Activated CD4-positive, alpha-beta T cell treated with anti-CD3 and anti-CD28 coated beads, Interleukin-2, amount 10 ng/mL, durations not matched to agents 7 days and 5 days (primary cell): Measurements from ENCODE around the gene HIGD1A. TPM values are rescaled to one million over a fixed set of nuclear protein-coding genes. Genes with fewer than 3 reads are reported as not detected.
"Not testable (repeated sequence)": the region's sequence is repeated elsewhere in the genome, so short reads cannot be mapped to it uniquely, and the experiment has no call there.

Experiments used
- CTCF ChIA-PET: fragments of 350-600 bp; sonication (Branson Sonifier 250); formaldehyde crosslinking; loops from one replicate; lab custom pipeline; 2021; ENCODE audit warnings: antibody characterized with exemption; lab: Charles Lee
- POLR2A ChIA-PET: fragments of 350-600 bp; sonication (Branson Sonifier 250); formaldehyde crosslinking; loops from one replicate; lab custom pipeline; 2021; ENCODE audit warnings: antibody characterized with exemption; lab: Charles Lee
- DNase-seq: peaks from one replicate; pipeline ENCODE4 v3.0.0-alpha.2; 2020
- H3K27ac Mint-ChIP-seq: one replicate; pipeline ENCODE4 v1.8.0; 2021; ENCODE audit warnings: mild to moderate bottlenecking, moderate library complexity, mixed read lengths
- H3K27me3 Mint-ChIP-seq: one replicate; pipeline ENCODE4 v1.8.0; 2021; ENCODE audit warnings: mixed read lengths
- H3K36me3 Mint-ChIP-seq: one replicate; pipeline ENCODE4 v1.8.0; 2021; ENCODE audit warnings: low read depth, mixed read lengths
- H3K4me1 Mint-ChIP-seq: one replicate; pipeline ENCODE4 v1.8.0; 2021; ENCODE audit warnings: mixed read lengths
- H3K4me3 Mint-ChIP-seq: one replicate; pipeline ENCODE4 v1.8.0; 2021; ENCODE audit warnings: mild to moderate bottlenecking, moderate library complexity, mixed read lengths
- H3K9me3 Mint-ChIP-seq: one replicate; pipeline ENCODE4 v1.8.0; 2021; ENCODE audit warnings: mixed read lengths
- total RNA-seq, 2 experiments: library from RNA; stranded (reverse); gene quantifications; one replicate each; pipeline ENCODE4 v1.2.3, GENCODE V29; 2021

The HIGD1A gene
- total RNA-seq, 2 experiments from 2014 or later, result 51.6 to 72.1 TPM

DNA sequence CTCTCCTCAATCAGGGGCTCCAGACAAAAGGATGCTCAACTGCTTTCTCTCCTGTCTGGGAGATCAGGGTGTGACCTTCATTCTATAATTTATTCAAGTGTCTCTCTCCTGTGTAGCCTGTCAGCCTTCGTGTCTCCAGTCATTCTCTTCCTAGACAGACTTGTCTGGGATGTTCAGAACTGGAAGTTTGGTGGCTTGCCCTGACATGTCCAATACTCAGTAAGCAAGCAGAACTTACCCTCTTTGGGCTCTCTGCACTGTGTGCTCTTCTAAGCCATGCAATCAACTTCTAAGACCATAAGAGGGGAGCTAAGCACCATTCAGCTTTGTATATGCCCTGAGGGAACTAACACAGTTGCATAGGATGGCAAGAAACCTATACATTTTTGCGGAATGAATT is 19.1 kb upstream of the HIGD1A start:
- Mint-ChIP-seq H3K4me3 (no peak overlapping the region), H3K4me1 (peaks cover 6% of the 10 kb centered on the region), H3K9me3 (no peaks in the 10 kb centered on the region), H3K36me3 (no peaks in the 10 kb centered on the region), H3K27me3 (peaks cover 18% of the 10 kb centered on the region), H3K27ac (no peak overlapping the region)
- DNase-seq, result no peak
- ChIA-PET CTCF (no interaction called here), POLR2A (no interaction called here)

DNA sequence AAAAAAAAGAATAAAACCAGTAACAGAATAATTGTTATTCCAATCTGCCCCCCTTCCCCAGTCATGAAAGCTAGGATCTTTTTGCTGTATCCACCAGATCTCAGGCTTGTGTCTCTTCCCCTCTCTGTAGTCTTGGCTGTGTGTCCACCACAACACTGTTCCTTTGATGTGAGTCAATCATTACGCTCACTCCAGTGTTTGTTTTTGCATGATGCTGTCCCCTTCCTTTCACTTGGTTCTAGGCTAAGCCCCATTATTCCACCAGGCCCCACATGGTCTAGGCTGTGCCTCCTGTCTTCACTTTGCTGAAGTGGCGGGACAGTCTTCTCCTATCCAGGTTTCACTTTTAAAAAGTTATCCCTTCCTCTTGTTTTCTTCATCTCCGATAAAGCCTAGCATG is 18.5 kb upstream of the HIGD1A start:
- H3K27ac Mint-ChIP-seq, result no peak overlapping the region
- peaks cover 6% of the 10 kb centered on the region for H3K4me1 Mint-ChIP-seq
- H3K4me3 Mint-ChIP-seq, result no peak overlapping the region
- H3K9me3 Mint-ChIP-seq, result no peaks in the 10 kb centered on the region
- no peaks in the 10 kb centered on the region for H3K36me3 Mint-ChIP-seq
- POLR2A ChIA-PET, result no interaction called here
- CTCF ChIA-PET, result interaction anchor here (1.1 kb wide), 1 partner anchor 9 kb away, joined by 3 read pairs; no protein-coding TSS in a partner anchor
- DNase-seq, result no peak
- H3K27me3 Mint-ChIP-seq, result peaks cover 18% of the 10 kb centered on the region

DNA sequence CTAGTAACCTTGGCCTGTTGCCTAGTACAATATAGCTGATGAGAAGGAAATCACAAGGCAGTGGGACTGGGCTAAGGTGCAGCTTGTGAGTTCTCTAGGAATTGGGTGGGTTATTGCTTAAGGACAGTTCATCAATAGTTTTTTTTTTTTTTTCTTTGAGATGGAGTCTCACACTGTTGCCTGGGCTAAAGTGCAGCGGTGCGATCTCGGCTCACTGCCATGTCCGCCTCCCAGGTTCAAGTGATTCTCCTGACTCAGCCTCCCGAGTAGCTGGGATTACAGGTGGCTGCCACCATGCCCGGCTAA is 16.4 kb upstream of the HIGD1A start:
- Mint-ChIP-seq H3K36me3 (no peaks in the 10 kb centered on the region), H3K4me3 (no peak overlapping the region), H3K27me3 (peaks cover 1% of the 10 kb centered on the region), H3K27ac (no peak overlapping the region), H3K4me1 (peaks cover 6% of the 10 kb centered on the region), H3K9me3 (no peaks in the 10 kb centered on the region)
- CTCF ChIA-PET, result interaction anchor here (0.6 to 1.2 kb wide), 4 partner anchors 8 to 82 kb away, joined by 3 to 4 read pairs (median 3); no protein-coding TSS in a partner anchor
- POLR2A ChIA-PET, result no interaction called here
- no peak for DNase-seq

DNA sequence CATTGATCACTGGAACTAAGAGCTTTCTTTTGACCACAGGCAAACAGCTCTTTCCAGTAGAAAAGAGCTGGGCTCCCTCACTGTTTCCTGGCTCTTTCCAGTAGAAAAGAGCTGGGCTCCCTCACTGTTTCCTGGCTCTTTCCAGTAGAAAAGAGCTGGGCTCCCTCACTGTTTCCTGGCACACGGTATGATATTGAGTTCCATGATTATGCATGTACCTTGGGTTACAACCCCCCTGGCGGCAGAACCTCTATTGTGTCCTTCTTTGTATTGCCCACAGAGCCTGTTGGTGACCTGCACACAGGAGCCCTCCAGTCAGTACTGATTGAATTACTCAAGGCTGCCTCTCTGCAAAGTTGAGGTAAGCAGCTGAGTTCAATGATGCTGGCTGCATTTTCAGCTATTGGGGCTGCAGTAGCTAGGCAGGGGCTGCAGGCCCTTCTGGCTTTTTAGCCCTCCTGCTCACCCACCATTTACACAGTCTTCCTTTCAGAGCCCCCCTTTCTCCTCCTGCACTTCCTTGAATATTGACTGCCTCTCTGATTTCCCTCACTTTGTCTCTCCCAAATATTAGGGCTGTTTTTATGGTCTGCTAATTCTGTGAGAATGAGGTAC is 15.2 kb upstream of the HIGD1A start:
- H3K27me3 Mint-ChIP-seq, result peaks cover 4% of the 10 kb centered on the region
- H3K9me3 Mint-ChIP-seq, result no peaks in the 10 kb centered on the region
- no peak overlapping the region for H3K4me3 Mint-ChIP-seq
- H3K36me3 Mint-ChIP-seq, result no peaks in the 10 kb centered on the region
- POLR2A ChIA-PET, result no interaction called here
- no peak overlapping the region for H3K27ac Mint-ChIP-seq
- CTCF ChIA-PET, result interaction anchor here (1.1 kb wide), 1 partner anchor 20 kb away, joined by 5 read pairs; no protein-coding TSS in a partner anchor
- peaks cover 6% of the 10 kb centered on the region for H3K4me1 Mint-ChIP-seq
- DNase-seq, result no peak

DNA sequence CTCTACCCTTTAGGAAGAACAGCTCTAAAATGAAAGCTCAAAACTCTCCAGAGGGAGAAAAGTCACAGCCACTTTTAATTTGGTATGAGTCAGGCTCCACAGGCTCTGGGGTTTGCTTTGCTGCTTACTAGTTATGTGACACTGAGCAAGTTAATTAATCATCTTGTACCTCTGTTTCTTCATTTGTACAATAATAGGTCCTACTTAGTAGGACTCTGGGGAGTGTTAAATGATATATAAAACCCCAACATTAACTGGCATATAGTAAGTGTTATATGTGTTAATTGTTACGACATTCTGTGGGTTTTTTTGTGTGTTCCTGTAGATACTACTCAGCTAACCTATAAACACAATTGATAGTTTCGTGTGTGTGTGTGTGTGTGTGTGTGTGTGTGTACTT is 11.5 kb upstream of the HIGD1A start:
- ChIA-PET POLR2A (no interaction called here), CTCF (interaction anchor here (1.0 to 1.7 kb wide), 5 partner anchors 8 to 63 kb away, joined by 3 to 4 read pairs (median 4); partner anchors contain the start of gene HIGD1A)
- Mint-ChIP-seq H3K36me3 (no peaks in the 10 kb centered on the region), H3K4me3 (no peak overlapping the region), H3K4me1 (no peaks in the 10 kb centered on the region), H3K27ac (no peak overlapping the region), H3K27me3 (peaks cover 5% of the 10 kb centered on the region), H3K9me3 (no peaks in the 10 kb centered on the region)
- no peak for DNase-seq

DNA sequence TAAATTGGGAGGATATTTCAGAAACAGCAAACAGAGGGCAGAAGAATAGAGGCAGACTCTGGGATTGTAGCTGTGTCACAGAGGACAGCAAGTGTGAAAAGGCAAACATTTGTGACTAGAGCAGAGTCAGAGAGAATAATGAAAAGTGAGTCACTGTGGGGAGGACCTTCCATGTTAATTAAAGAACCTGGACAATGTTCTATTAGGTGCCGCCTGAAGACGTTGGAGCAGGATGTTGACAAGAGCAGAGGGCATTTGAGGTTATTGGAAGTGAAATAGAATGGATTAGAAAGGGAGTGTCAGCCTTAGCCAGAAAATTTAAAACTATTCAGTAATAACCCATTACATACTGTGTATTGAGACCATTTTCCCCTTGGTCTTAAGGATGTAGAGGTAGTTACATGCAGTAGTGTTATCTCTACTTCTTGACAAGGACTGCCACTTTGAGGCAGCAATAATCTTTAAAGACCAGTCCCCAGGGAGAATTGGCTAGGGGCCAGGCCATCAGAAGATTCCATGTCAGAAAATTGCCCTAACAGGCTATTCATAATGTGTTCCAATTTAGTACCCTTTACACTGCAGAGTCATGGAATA is 10.7 kb upstream of the HIGD1A start:
- Mint-ChIP-seq H3K4me3 (no peak overlapping the region), H3K9me3 (no peaks in the 10 kb centered on the region), H3K36me3 (no peaks in the 10 kb centered on the region), H3K4me1 (no peaks in the 10 kb centered on the region), H3K27me3 (peaks cover 5% of the 10 kb centered on the region), H3K27ac (no peak overlapping the region)
- no peak for DNase-seq
- POLR2A ChIA-PET, result no interaction called here
- CTCF ChIA-PET, result interaction anchor here (1.0 to 1.7 kb wide), 4 partner anchors 7 to 64 kb away, joined by 3 to 4 read pairs (median 4); partner anchors contain the start of gene HIGD1A

DNA sequence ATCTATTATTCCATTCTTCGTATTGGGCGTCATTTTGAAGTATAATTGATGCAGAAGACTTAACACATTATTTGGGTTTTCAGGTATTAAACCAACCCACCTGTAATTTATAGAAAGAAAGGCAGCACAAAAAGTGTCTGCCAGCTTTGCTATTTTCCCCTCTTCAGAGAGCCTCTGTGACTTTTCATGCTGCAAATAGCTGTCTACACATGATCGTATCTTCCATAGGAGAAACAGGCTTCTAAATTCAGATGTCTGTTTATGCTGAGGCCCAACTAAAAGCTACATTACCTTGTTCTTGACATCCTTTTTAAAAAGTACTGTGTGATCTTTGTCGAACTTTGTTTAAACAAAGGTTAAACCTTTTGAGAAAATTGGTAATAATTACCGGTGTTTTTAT is 10.0 kb upstream of the HIGD1A start:
- CTCF ChIA-PET, result no interaction called here
- no peak overlapping the region for H3K27ac Mint-ChIP-seq
- no peaks in the 10 kb centered on the region for H3K36me3 Mint-ChIP-seq
- H3K27me3 Mint-ChIP-seq, result peaks cover 5% of the 10 kb centered on the region
- H3K4me3 Mint-ChIP-seq, result no peak overlapping the region
- H3K9me3 Mint-ChIP-seq, result no peaks in the 10 kb centered on the region
- no peaks in the 10 kb centered on the region for H3K4me1 Mint-ChIP-seq
- no peak for DNase-seq
- POLR2A ChIA-PET, result interaction anchor here (0.6 kb wide), 1 partner anchor 9 kb away, joined by 3 read pairs; no protein-coding TSS in a partner anchor

DNA sequence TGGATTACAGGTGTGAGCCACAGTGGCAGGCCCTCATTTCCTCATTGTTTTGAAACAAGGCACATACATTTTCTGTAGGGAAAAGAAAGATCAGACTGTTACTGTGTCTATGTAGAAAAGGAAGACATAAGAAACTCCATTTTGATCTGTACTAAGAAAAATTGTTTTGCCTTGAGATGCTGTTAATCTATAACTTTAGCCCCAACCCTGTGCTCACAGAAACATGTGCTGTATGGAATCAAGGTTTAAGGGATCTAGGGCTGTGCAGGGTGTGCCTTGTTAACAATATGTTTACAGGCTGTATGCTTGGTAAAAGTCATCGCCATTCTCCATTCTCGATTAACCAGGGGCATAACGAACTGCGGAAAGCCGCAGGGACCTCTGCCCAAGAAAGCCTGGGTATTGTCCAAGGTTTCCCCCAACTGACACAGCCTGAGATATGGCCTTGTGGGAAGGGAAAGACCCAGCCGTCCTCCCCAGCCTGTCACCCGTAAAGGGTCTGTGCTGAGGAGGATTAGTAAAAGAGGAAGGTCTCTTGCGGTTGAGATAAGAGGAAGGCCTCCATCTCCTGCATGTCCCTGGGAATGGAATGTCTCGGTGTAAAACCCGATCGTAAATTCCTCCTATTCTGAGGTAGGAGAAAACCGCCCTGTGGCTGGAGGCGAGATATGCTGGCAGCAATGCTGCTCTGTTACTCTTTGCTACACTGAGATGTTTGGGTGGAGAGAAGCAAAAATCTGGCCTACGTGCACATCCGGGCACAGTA is 7.0 kb upstream of the HIGD1A start:
- H3K27ac Mint-ChIP-seq, CTCF ChIA-PET, POLR2A ChIA-PET, H3K36me3 Mint-ChIP-seq, H3K9me3 Mint-ChIP-seq, H3K4me1 Mint-ChIP-seq, H3K4me3 Mint-ChIP-seq, DNase-seq: not testable (repeated sequence)
- H3K27me3 Mint-ChIP-seq, result peaks cover 24% of the 10 kb centered on the region

DNA sequence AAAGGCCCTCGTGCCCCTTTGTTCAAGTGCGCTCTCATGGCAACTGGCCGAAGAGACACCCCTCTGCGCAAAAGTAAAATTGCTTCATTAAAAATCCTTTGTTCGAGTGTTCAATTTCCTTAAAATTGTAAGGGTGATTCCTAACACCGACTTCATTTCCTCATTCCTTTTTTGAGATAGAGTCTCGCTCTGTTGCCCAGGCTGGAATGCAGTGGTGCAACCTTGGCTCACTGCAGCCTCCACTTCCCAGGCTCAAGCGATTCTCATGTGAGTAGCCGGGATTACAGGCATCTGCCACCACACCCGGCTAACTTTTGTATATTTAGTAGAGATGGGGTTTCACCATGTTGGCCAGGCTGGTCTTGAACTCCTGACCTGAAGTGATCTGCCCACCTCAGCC is 6.4 kb upstream of the HIGD1A start:
- H3K9me3 Mint-ChIP-seq, H3K27ac Mint-ChIP-seq, H3K36me3 Mint-ChIP-seq, H3K4me3 Mint-ChIP-seq, POLR2A ChIA-PET, DNase-seq, H3K4me1 Mint-ChIP-seq: not testable (repeated sequence)
- peaks cover 29% of the 10 kb centered on the region for H3K27me3 Mint-ChIP-seq
- CTCF ChIA-PET, result interaction anchor here (0.7 kb wide), 1 partner anchor 59 kb away, joined by 3 read pairs; no protein-coding TSS in a partner anchor

DNA sequence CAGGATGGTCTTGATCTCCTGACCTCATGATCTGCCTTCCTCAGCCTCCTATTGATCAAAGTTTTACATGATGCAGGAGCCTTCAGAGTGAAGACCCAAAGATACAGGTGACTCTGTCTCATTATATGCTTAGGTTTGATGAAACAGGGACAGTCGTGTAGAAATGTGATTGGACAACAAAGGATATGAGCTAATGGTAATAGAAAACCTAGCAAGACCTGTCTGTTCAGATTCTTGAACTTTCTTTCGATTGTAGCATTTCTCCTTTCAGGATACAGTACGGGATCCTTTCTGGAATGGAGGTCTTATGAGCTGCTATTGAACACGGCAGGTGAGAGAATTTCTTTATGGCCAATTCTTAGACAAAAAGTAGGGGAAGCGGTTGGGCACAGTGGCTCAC is 4.9 kb upstream of the HIGD1A start, which contains the start of gene ACKR2:
Gene ACKR2, plus strand, starts transcription at position 244 of the 400 bp plus-strand sequence. CDS start 55,058 bp downstream, outside the sequence.
- H3K27ac Mint-ChIP-seq, result no peak within 1 kb of the TSS
- no peaks in the 10 kb centered on the region for H3K9me3 Mint-ChIP-seq
- peaks cover 2% of the 10 kb centered on the region for H3K36me3 Mint-ChIP-seq
- no peak for DNase-seq
- no peak within 1 kb of the TSS for H3K4me3 Mint-ChIP-seq
- ChIA-PET POLR2A (no interaction called here), CTCF (interaction anchor here (1.7 kb wide), 1 partner anchor 23 kb away, joined by 4 read pairs; no protein-coding TSS in a partner anchor)
- H3K27me3 Mint-ChIP-seq, result peaks cover 34% of the 10 kb centered on the region
- H3K4me1 Mint-ChIP-seq, result peaks cover 10% of the 10 kb centered on the region

DNA sequence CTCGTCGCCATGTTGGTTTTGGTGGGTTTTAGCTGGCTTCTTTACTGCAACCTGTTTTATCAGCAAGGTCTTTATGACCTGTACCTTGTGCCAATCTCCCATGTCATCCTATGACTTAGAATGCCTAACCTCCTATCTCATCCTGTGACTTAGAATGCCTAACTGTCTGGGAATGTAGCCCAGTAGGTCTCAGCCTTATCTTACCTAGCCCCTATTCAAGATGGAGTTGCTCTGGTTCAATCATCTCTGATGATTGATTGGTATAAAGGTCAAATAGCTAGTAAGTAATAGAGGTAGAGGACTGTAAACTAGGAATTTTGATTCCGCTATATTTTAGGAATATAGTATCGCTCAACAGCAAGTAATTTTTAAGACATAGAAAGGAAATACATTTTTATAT is 3.6 kb upstream of the HIGD1A start:
- Mint-ChIP-seq H3K27ac (no peak overlapping the region), H3K4me3 (no peak overlapping the region), H3K27me3 (peaks cover 34% of the 10 kb centered on the region), H3K4me1 (peaks cover 20% of the 10 kb centered on the region), H3K9me3 (no peaks in the 10 kb centered on the region), H3K36me3 (peaks cover 6% of the 10 kb centered on the region)
- DNase-seq, result no peak
- CTCF ChIA-PET, result interaction anchor here (1.2 to 1.7 kb wide), 4 partner anchors 8 to 24 kb away, joined by 3 to 4 read pairs (median 4); no protein-coding TSS in a partner anchor
- POLR2A ChIA-PET, result no interaction called here

DNA sequence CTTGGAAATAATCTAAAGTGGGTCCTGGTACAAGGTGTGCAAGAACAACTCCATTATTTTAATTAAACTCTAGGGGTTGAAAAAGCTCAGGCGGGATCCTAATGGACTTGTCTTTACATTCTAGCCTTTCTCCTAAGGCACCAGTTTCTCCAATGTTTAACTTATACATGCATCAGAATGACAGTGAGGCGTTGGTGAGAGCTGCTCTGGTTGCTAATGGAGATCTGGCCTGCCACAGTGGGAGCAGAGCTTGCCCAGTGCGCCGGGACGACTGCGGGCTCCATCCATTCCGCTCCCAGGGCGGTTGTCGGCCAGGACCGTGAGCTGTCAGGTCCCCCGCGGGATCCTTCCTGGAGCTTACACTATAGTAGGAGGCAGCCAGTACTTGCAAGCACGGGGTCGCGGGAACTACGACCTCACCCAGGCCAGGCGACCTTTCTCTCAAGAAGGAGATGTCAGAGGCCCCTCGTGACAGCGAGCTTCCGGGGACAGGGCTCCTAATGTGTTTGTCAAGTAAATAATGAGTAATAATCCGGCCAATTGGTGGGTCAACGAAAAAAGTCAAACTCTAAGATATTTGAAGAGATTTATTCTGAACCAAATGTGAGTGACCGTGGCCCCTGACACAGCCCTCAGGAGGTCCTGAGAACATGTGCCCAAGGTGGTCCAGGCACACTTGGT is 991 bp upstream of the HIGD1A start:
- H3K27ac Mint-ChIP-seq, result peak overlapping the region; percentile 26

More for the DNA sequence above, 991 bp upstream of the HIGD1A start:
- Mint-ChIP-seq H3K4me3 (peak overlapping the region; percentile 96), H3K4me1 (peaks cover 38% of the 10 kb centered on the region), H3K27me3 (peaks cover 32% of the 10 kb centered on the region), H3K9me3 (no peaks in the 10 kb centered on the region), H3K36me3 (peaks cover 12% of the 10 kb centered on the region)
- DNase-seq, result no peak
- CTCF ChIA-PET, result interaction anchor here (1.1 to 1.4 kb wide), 4 partner anchors 9 to 76 kb away, joined by 3 read pairs; no protein-coding TSS in a partner anchor
- POLR2A ChIA-PET, result interaction anchor here (0.6 kb wide), 2 partner anchors 9 to 555 kb away, joined by 3 read pairs; no protein-coding TSS in a partner anchor
